ENCODE measurements around the gene ZDHHC14.
"Not testable (repeated sequence)": the region's sequence is repeated elsewhere in the genome, so short reads cannot be mapped to it uniquely, and the experiment has no call there.

Gene ZDHHC14

DNA sequence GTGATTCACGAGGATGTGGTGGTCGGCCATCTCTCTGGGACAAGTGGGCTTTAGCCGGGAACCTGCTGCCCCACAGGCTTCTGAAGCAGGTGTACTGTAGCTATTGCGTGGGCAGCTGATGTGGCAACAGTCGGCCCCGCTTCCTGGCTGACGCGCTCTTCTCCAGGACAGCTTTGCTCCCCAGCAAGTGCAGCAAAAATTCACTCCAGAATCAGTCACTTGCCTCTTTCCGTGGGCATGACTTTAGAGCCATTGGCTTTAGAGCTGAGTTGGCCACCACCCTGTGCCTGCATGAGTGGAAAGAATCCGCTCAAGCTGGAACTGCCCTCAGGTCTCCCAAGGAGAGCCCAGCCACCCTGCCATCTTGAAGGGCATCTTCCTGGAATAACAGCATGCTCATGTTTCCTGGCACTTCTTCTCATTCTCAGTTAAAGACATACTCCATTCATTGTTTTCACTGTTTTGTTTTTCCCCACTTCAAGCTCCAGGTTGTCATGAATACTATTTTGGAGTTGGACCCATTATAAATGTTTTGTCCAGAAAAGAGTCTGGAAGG is 178.3 kb downstream of the ZDHHC14 start:
- TF ChIP-seq, protein P1, sequence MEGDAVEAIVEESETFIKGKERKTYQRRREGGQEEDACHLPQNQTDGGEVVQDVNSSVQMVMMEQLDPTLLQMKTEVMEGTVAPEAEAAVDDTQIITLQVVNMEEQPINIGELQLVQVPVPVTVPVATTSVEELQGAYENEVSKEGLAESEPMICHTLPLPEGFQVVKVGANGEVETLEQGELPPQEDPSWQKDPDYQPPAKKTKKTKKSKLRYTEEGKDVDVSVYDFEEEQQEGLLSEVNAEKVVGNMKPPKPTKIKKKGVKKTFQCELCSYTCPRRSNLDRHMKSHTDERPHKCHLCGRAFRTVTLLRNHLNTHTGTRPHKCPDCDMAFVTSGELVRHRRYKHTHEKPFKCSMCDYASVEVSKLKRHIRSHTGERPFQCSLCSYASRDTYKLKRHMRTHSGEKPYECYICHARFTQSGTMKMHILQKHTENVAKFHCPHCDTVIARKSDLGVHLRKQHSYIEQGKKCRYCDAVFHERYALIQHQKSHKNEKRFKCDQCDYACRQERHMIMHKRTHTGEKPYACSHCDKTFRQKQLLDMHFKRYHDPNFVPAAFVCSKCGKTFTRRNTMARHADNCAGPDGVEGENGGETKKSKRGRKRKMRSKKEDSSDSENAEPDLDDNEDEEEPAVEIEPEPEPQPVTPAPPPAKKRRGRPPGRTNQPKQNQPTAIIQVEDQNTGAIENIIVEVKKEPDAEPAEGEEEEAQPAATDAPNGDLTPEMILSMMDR (IDR thresholded peaks at IDR 0.05; ENCODE audit: low read depth, low read length, missing control alignments), result no peak
- no peak for DNase-seq (ENCODE audit: extremely low read depth, low read depth)
- no peak overlapping the region for H3K4me3 ChIP-seq (replicated peaks; ENCODE audit: low read depth, low read length)

DNA sequence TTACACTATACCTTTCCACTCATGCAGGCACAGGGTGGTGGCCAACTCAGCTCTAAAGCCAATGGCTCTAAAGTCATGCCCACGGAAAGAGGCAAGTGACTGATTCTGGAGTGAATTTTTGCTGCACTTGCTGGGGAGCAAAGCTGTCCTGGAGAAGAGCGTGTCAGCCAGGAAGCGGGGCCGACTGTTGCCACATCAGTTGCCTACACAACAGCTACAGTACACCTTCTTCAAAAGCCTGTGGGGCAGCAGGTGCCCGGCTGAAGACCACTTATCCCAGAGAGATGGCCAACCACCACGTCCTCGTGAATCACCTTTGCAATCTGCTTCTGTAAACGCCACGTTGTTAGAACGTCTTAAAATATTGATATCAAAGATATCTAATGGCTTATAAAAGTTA is 179.1 kb downstream of the ZDHHC14 start:
- DNase-seq (ENCODE audit: extremely low read depth, low read depth); H3K4me3 ChIP-seq (replicated peaks; ENCODE audit: low read depth, low read length): not testable (repeated sequence)

- no peak overlapping the region for H3K4me3 ChIP-seq (replicated peaks; ENCODE audit: low read depth, low read length)
- no peak for DNase-seq (ENCODE audit: extremely low read depth, low read depth)
- TF ChIP-seq, protein P1 (IDR thresholded peaks at IDR 0.05; ENCODE audit: low read depth, low read length, missing control alignments), result no peak
These were observed 179.9 kb downstream of the ZDHHC14 start for GRCh38 chr6:157560691-157561413.

GRCh38 chr6:157561414-157561790 is 180.4 kb downstream of the ZDHHC14 start:
- no peak overlapping the region for H3K4me3 ChIP-seq (replicated peaks; ENCODE audit: low read depth, low read length)
- no peak for DNase-seq (ENCODE audit: extremely low read depth, low read depth)
- TF ChIP-seq, protein P1 (IDR thresholded peaks at IDR 0.05; ENCODE audit: low read depth, low read length, missing control alignments), result no peak

- DNase-seq (ENCODE audit: extremely low read depth, low read depth), result no peak
- TF ChIP-seq, protein P1 (IDR thresholded peaks at IDR 0.05; ENCODE audit: low read depth, low read length, missing control alignments), result no peak
- H3K4me3 ChIP-seq (replicated peaks; ENCODE audit: low read depth, low read length), result no peak overlapping the region
These were observed 181.2 kb downstream of the ZDHHC14 start for GRCh38 chr6:157561929-157562810.

- TF ChIP-seq, protein P1 (IDR thresholded peaks at IDR 0.05; ENCODE audit: low read depth, low read length, missing control alignments), result no peak
- DNase-seq (ENCODE audit: extremely low read depth, low read depth), result no peak
- no peak overlapping the region for H3K4me3 ChIP-seq (replicated peaks; ENCODE audit: low read depth, low read length)
These were observed 182.0 kb downstream of the ZDHHC14 start for GRCh38 chr6:157562997-157563396.

Measured in HFF-Myc (cell line).